Loucy (cell line): ENCODE results near the gene PPAN.

Experiments used
- H2AFZ ChIP-seq: fragments of 200-600 bp; sonication (generic); 2 replicates; pipeline ENCODE4 v1.6.0; 2016; ENCODE audit warnings: antibody characterized with exemption, mild to moderate bottlenecking, low read length, moderate library complexity
- H3F3A ChIP-seq: fragments of 200-600 bp; 2 replicates; pipeline ENCODE4 v1.6.0; 2016; ENCODE audit warnings: antibody characterized with exemption, low read depth, mild to moderate bottlenecking
- H3K27me3 ChIP-seq: fragments of 200-600 bp; sonication (generic); 2 replicates; pipeline ENCODE4 v1.6.1; 2014; ENCODE audit warnings: low read length, mild to moderate bottlenecking; ENCODE audit not compliant: insufficient read depth, poor library complexity, severe bottlenecking
- H3K36me3 ChIP-seq: fragments of 200-600 bp; sonication (generic); 2 replicates; pipeline ENCODE4 v1.6.1; 2016; ENCODE audit warnings: low read length; ENCODE audit not compliant: insufficient read depth
- H3K4me1 ChIP-seq: fragments of 200-600 bp; sonication (generic); 2 replicates; pipeline ENCODE4 v1.5.1; 2014; ENCODE audit warnings: low read length, mild to moderate bottlenecking; ENCODE audit not compliant: insufficient read depth, poor library complexity, severe bottlenecking
- H3K4me2 ChIP-seq: fragments of 200-600 bp; sonication (generic); 2 replicates; pipeline ENCODE4 v1.6.0; 2014; ENCODE audit warnings: antibody characterized with exemption, low read length, low read depth, mild to moderate bottlenecking; ENCODE audit not compliant: poor library complexity, severe bottlenecking
- H3K4me3 ChIP-seq: fragments of 200-600 bp; sonication (generic); 2 replicates; pipeline ENCODE4 v1.5.1; 2014; ENCODE audit warnings: low read length, mild to moderate bottlenecking, mixed read lengths; ENCODE audit not compliant: poor library complexity, severe bottlenecking
- H3K79me2 ChIP-seq: fragments of 200-600 bp; sonication (generic); 2 replicates; pipeline ENCODE4 v1.6.1; 2014; ENCODE audit warnings: low read length; ENCODE audit not compliant: insufficient read depth
- H3K9ac ChIP-seq: fragments of 200-600 bp; sonication (generic); 2 replicates; pipeline ENCODE4 v1.6.0; 2014; ENCODE audit warnings: mild to moderate bottlenecking, low read depth, low read length, moderate library complexity; ENCODE audit not compliant: poor library complexity, severe bottlenecking
- H3K9me2 ChIP-seq: fragments of 200-600 bp; sonication (generic); replicated peaks from 2 replicates; pipeline ENCODE4 v1.6.1; 2016; ENCODE audit warnings: low read depth, low read length, mixed read lengths
- H3K9me3 ChIP-seq: fragments of 200-600 bp; sonication (generic); 2 replicates; pipeline ENCODE4 v1.6.1; 2014; ENCODE audit warnings: mild to moderate bottlenecking, antibody characterized with exemption, low read length, low read depth; ENCODE audit not compliant: insufficient read depth
- H4K20me1 ChIP-seq: fragments of 200-600 bp; sonication (generic); 2 replicates; pipeline ENCODE4 v1.6.0; 2014; ENCODE audit warnings: antibody characterized with exemption, low read length, mild to moderate bottlenecking; ENCODE audit not compliant: insufficient read depth, poor library complexity, severe bottlenecking
- CTCF ChIP-seq: fragments of 200-600 bp; sonication (generic); conservative IDR thresholded peaks from 2 replicates; pipeline ENCODE4 v1.5.1; 2014; ENCODE audit warnings: mild to moderate bottlenecking, antibody characterized with exemption, low read length
- EZH2phosphoT487 ChIP-seq: fragments of 200-600 bp; IDR thresholded peaks from 2 replicates; pipeline ENCODE4 v1.6.1; 2018; ENCODE audit warnings: antibody characterized with exemption, mild to moderate bottlenecking, moderate library complexity, borderline replicate concordance

PPAN gene

GRCh38 chr19:10142701-10143375, 36.7 kb downstream of the PPAN start:
- no peaks in the 10 kb centered on the region for H3F3A ChIP-seq
- peaks cover 4% of the 10 kb centered on the region for H4K20me1 ChIP-seq
- no peaks in the 10 kb centered on the region for H3K4me1 ChIP-seq
- no peak overlapping the region for H2AFZ ChIP-seq
- no peak overlapping the region for H3K4me3 ChIP-seq
- no peak for TF ChIP-seq EZH2phosphoT487
- no peak for TF ChIP-seq CTCF
- no peak overlapping the region for H3K4me2 ChIP-seq
- H3K9me3 ChIP-seq: no peaks in the 10 kb centered on the region
- H3K9me2 ChIP-seq: no peaks in the 10 kb centered on the region
- H3K79me2 ChIP-seq: no peaks in the 10 kb centered on the region
- H3K36me3 ChIP-seq: peaks cover 99% of the 10 kb centered on the region
- no peaks in the 10 kb centered on the region for H3K27me3 ChIP-seq
- no peak overlapping the region for H3K9ac ChIP-seq

- Histone ChIP-seq H3K9ac (no peak overlapping the region), H3K9me3 (no peaks in the 10 kb centered on the region), H3K27me3 (no peaks in the 10 kb centered on the region), H3K4me1 (no peaks in the 10 kb centered on the region), H3K36me3 (peaks cover 94% of the 10 kb centered on the region), H3K79me2 (no peaks in the 10 kb centered on the region), H3K9me2 (no peaks in the 10 kb centered on the region), H3F3A (no peaks in the 10 kb centered on the region), H2AFZ (no peak overlapping the region), H3K4me3 (no peak overlapping the region), H3K4me2 (no peak overlapping the region), H4K20me1 (peaks cover 4% of the 10 kb centered on the region)
- no peak for TF ChIP-seq CTCF
- no peak for TF ChIP-seq EZH2phosphoT487
Measured at GRCh38 chr19:10143681-10144080, 37.5 kb downstream of the PPAN start.

GRCh38 chr19:10144361-10144760, 38.2 kb downstream of the PPAN start:
- Histone ChIP-seq H3K9ac (no peak overlapping the region), H3K79me2 (no peaks in the 10 kb centered on the region), H3K4me2 (no peak overlapping the region), H3K27me3 (no peaks in the 10 kb centered on the region), H3K4me1 (no peaks in the 10 kb centered on the region), H3K36me3 (peaks cover 93% of the 10 kb centered on the region), H4K20me1 (peaks cover 4% of the 10 kb centered on the region), H3F3A (no peaks in the 10 kb centered on the region), H3K9me3 (no peaks in the 10 kb centered on the region), H3K4me3 (no peak overlapping the region), H2AFZ (no peak overlapping the region), H3K9me2 (no peaks in the 10 kb centered on the region)
- TF ChIP-seq CTCF (no peak), EZH2phosphoT487 (no peak)
